Smooth muscle cell (in vitro differentiated cells): ENCODE data around the gene POLD2. TPM values are rescaled to one million over a fixed set of nuclear protein-coding genes. Genes with fewer than 3 reads are reported as not detected.

ENCODE experiments used
- DNase-seq: peaks from one replicate; lab custom pipeline; 2025; ENCODE audit not compliant: unreplicated experiment; lab: John Stamatoyannopoulos, UW
- H2AFZ ChIP-seq: fragments of 200-600 bp; sonication (generic); 2 replicates; pipeline ENCODE4 v1.6.0; 2016; ENCODE audit warnings: antibody characterized with exemption, low read depth, mild to moderate bottlenecking
- H3F3A ChIP-seq: fragments of 200-600 bp; sonication (generic); 2 replicates; pipeline ENCODE4 v1.6.0; 2017; ENCODE audit warnings: antibody characterized with exemption, low read depth
- H3K27ac ChIP-seq: fragments of 200-600 bp; sonication (generic); 2 replicates; pipeline ENCODE4 v1.5.1; 2016; ENCODE audit warnings: low read depth, mild to moderate bottlenecking
- H3K27me3 ChIP-seq: fragments of 200-600 bp; sonication (generic); 2 replicates; pipeline ENCODE4 v1.6.1; 2016; ENCODE audit warnings: low read depth, mild to moderate bottlenecking
- H3K36me3 ChIP-seq: fragments of 200-600 bp; sonication (generic); 2 replicates; pipeline ENCODE4 v1.5.1; 2016; ENCODE audit warnings: low read depth
- H3K4me1 ChIP-seq: fragments of 200-600 bp; sonication (generic); 2 replicates; pipeline ENCODE4 v1.5.1; 2016; ENCODE audit warnings: low read depth
- H3K4me2 ChIP-seq: fragments of 200-600 bp; sonication (generic); 2 replicates; pipeline ENCODE4 v1.6.0; 2016; ENCODE audit warnings: mild to moderate bottlenecking
- H3K4me3 ChIP-seq: fragments of 200-600 bp; sonication (generic); 2 replicates; pipeline ENCODE4 v1.5.1; 2016; ENCODE audit warnings: mild to moderate bottlenecking
- H3K79me2 ChIP-seq: fragments of 200-600 bp; sonication (generic); 2 replicates; pipeline ENCODE4 v1.6.0; 2016; ENCODE audit warnings: low read depth, mild to moderate bottlenecking
- H3K9ac ChIP-seq: fragments of 200-600 bp; sonication (generic); 2 replicates; pipeline ENCODE4 v1.6.0; 2016; ENCODE audit warnings: low read depth
- H3K9me3 ChIP-seq: fragments of 200-600 bp; sonication (generic); replicated peaks from 2 replicates; pipeline ENCODE4 v1.5.1; 2016; ENCODE audit warnings: low read depth
- H4K20me1 ChIP-seq: fragments of 200-600 bp; sonication (generic); 2 replicates; pipeline ENCODE4 v1.6.0; 2016; ENCODE audit warnings: low read depth
- WGBS: methylation state at CpG from one replicate; pipeline ENCODE4 v1.1.7; 2016; ENCODE audit warnings: low lambda C conversion rate; 5-methylcytosine and 5-hydroxymethylcytosine counted together
- polyA plus RNA-seq: library from polyadenylated mRNA; unstranded; fragments of >200 nt; fragmentation: Nextera tagmentation; extraction: Ambion mirVana; gene quantifications from 2 replicates; pipeline ENCODE4 v1.2.1, GENCODE V29; 2016
- total RNA-seq: library from RNA; depleted of rRNA; stranded (reverse); fragments of >200 nt; gene quantifications from 2 replicates; pipeline ENCODE4 v1.2.3, GENCODE V29; 2014
- TF ChIP-seq, protein P1 (sequence below): fragments of 200-600 bp; sonication (generic); IDR thresholded peaks from 2 replicates; pipeline ENCODE4 v1.5.1; 2017; ENCODE audit warnings: borderline replicate concordance, mild to moderate bottlenecking, antibody characterized with exemption; ENCODE audit not compliant: insufficient read depth, poor library complexity, severe bottlenecking

POLD2 gene
- total and polyA plus RNA-seq, 2 experiments from 2014 or later = 45.5 to 151 TPM

DNA sequence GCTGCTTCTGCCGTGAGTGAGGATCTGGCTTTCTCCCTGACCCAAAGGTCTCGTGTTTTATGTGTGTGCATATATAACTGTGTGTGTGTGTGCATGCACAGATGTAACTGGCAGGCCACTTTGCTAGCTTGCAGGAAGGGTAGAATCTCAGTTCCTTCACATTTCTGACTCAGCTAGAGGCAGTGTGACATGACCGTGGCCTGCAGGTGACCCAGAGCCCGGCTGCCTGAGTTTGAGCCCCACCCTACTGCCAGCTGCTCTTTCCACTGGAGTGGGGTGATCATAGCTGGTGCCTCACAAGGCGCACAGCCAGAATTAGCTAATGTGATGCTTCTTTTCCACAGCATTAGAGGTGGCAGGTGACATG is 27.1 kb upstream of the POLD2 start:
- Histone ChIP-seq H3K27ac (no peak overlapping the region), H4K20me1 (no peaks in the 10 kb centered on the region), H3F3A (no peaks in the 10 kb centered on the region), H3K4me1 (peaks cover 4% of the 10 kb centered on the region), H3K27me3 (peaks cover under 1% of the 10 kb centered on the region), H3K36me3 (no peaks in the 10 kb centered on the region), H3K9me3 (no peaks in the 10 kb centered on the region), H3K4me2 (no peak overlapping the region), H3K4me3 (no peak overlapping the region), H3K9ac (no peak overlapping the region), H2AFZ (no peak overlapping the region), H3K79me2 (no peaks in the 10 kb centered on the region)
- DNase-seq = no peak
- TF ChIP-seq, protein P1, sequence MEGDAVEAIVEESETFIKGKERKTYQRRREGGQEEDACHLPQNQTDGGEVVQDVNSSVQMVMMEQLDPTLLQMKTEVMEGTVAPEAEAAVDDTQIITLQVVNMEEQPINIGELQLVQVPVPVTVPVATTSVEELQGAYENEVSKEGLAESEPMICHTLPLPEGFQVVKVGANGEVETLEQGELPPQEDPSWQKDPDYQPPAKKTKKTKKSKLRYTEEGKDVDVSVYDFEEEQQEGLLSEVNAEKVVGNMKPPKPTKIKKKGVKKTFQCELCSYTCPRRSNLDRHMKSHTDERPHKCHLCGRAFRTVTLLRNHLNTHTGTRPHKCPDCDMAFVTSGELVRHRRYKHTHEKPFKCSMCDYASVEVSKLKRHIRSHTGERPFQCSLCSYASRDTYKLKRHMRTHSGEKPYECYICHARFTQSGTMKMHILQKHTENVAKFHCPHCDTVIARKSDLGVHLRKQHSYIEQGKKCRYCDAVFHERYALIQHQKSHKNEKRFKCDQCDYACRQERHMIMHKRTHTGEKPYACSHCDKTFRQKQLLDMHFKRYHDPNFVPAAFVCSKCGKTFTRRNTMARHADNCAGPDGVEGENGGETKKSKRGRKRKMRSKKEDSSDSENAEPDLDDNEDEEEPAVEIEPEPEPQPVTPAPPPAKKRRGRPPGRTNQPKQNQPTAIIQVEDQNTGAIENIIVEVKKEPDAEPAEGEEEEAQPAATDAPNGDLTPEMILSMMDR = no peak
- WGBS = 85% methylated on average over 5 of the region's 5 CpGs

- Histone ChIP-seq H3K4me3 (no peak overlapping the region), H2AFZ (no peak overlapping the region), H3K36me3 (no peaks in the 10 kb centered on the region), H3F3A (no peaks in the 10 kb centered on the region), H4K20me1 (no peaks in the 10 kb centered on the region), H3K27me3 (peaks cover 7% of the 10 kb centered on the region), H3K9me3 (no peaks in the 10 kb centered on the region), H3K4me1 (peaks cover 9% of the 10 kb centered on the region), H3K27ac (no peak overlapping the region), H3K4me2 (no peak overlapping the region), H3K79me2 (no peaks in the 10 kb centered on the region), H3K9ac (no peak overlapping the region)
- no peak for DNase-seq
- WGBS = 91% methylated on average over 18 of the region's 18 CpGs
- TF ChIP-seq, protein P1 = no peak
Observed at GRCh38 chr7:44149571-44150465, 26.5 kb upstream of the POLD2 start.

DNA sequence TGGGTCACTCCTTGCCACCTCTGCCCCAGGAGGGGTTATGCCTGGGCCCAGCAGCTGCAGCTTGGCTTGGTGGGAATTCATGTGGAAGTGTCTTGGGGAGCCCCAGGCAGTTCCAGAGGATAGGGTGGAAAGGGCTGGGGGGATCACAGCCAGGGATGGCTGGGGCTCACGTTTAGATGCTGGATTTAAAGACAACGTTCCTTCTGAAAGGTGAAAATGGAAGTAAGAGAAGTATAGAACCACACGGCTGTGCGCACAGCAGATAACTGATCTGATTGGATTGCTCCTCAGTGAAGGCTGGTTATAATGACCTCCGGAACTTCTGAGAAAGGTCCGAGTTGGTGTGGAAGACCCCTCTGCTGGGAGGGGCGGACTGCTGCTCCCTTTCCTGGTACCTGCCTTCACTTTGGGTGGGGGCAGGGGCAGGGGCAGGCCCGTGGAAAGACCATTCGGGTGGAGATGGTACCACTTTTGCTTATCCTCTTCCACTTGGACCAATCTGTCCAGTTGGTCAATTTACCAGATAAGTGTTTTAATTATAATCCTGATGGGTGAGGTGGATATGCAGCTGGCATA is 25.7 kb upstream of the POLD2 start:
- 94% methylated on average over 9 of the region's 9 CpGs for WGBS
- Histone ChIP-seq H3F3A (no peaks in the 10 kb centered on the region), H3K27ac (no peak overlapping the region), H3K27me3 (peaks cover 7% of the 10 kb centered on the region), H3K36me3 (no peaks in the 10 kb centered on the region), H3K9ac (no peak overlapping the region), H3K4me2 (no peak overlapping the region), H3K4me1 (peaks cover 9% of the 10 kb centered on the region), H2AFZ (no peak overlapping the region), H3K4me3 (no peak overlapping the region), H3K79me2 (no peaks in the 10 kb centered on the region), H4K20me1 (no peaks in the 10 kb centered on the region), H3K9me3 (no peaks in the 10 kb centered on the region)
- TF ChIP-seq, protein P1 = no peak
- no peak for DNase-seq
